ENCODE data around the gene LRRC55. TPM values are rescaled to one million over a fixed set of nuclear protein-coding genes. Genes with fewer than 3 reads are reported as not detected.

LRRC55 gene
- total RNA-seq, 1 experiment from 2014 or later, result not detected

- intact Hi-C loops (cut with micrococcal nuclease; ENCODE audit: unreplicated experiment), result no loop called here
- TF ChIP-seq CTCF (IDR thresholded peaks at IDR 0.05; ENCODE audit: unreplicated experiment), result no peak
- no peaks in the 10 kb centered on the region for H3K4me1 Mint-ChIP-seq (ENCODE audit: low read depth, unreplicated experiment)
- H3K27ac Mint-ChIP-seq (ENCODE audit: unreplicated experiment), result no peak overlapping the region
- no TSS peak for BruUV-seq (replicated peaks)
- H3K4me3 Mint-ChIP-seq (ENCODE audit: low read depth, unreplicated experiment), result no peak overlapping the region
- no peaks in the 10 kb centered on the region for H3K36me3 Mint-ChIP-seq (ENCODE audit: insufficient read depth, unreplicated experiment)
- no peak for DNase-seq
- CTCF ChIA-PET, result interaction anchor here (0.6 kb wide), 1 partner anchor 200 kb away, joined by 5 read pairs; no protein-coding TSS in a partner anchor
- peaks cover 21% of the 10 kb centered on the region for H3K27me3 Mint-ChIP-seq (ENCODE audit: unreplicated experiment)
- H3K9me3 Mint-ChIP-seq (ENCODE audit: low read depth, unreplicated experiment), result no peaks in the 10 kb centered on the region
Measured at GRCh38 chr11:57210781-57211180, 29.0 kb downstream of the LRRC55 start.

- TF ChIP-seq CTCF (IDR thresholded peaks at IDR 0.05; ENCODE audit: unreplicated experiment), result no peak
- H3K4me3 Mint-ChIP-seq (ENCODE audit: low read depth, unreplicated experiment), result no peak overlapping the region
- CTCF ChIA-PET, result interaction anchor here (0.7 kb wide), 1 partner anchor 11 kb away, joined by 4 read pairs; no protein-coding TSS in a partner anchor
- H3K27ac Mint-ChIP-seq (ENCODE audit: unreplicated experiment), result no peak overlapping the region
- intact Hi-C loops (cut with micrococcal nuclease; ENCODE audit: unreplicated experiment), result no loop called here
- no peaks in the 10 kb centered on the region for H3K27me3 Mint-ChIP-seq (ENCODE audit: unreplicated experiment)
- no peak for DNase-seq
- BruUV-seq (replicated peaks), result no TSS peak
- no peaks in the 10 kb centered on the region for H3K9me3 Mint-ChIP-seq (ENCODE audit: low read depth, unreplicated experiment)
- H3K36me3 Mint-ChIP-seq (ENCODE audit: insufficient read depth, unreplicated experiment), result no peaks in the 10 kb centered on the region
- H3K4me1 Mint-ChIP-seq (ENCODE audit: low read depth, unreplicated experiment), result no peaks in the 10 kb centered on the region
Measured at GRCh38 chr11:57213342-57214097, 31.8 kb downstream of the LRRC55 start.

- no peaks in the 10 kb centered on the region for H3K36me3 Mint-ChIP-seq (ENCODE audit: insufficient read depth, unreplicated experiment)
- H3K27ac Mint-ChIP-seq (ENCODE audit: unreplicated experiment), result no peak overlapping the region
- H3K4me3 Mint-ChIP-seq (ENCODE audit: low read depth, unreplicated experiment), result no peak overlapping the region
- no peaks in the 10 kb centered on the region for H3K9me3 Mint-ChIP-seq (ENCODE audit: low read depth, unreplicated experiment)
- CTCF ChIA-PET, result no interaction called here
- H3K4me1 Mint-ChIP-seq (ENCODE audit: low read depth, unreplicated experiment), result no peaks in the 10 kb centered on the region
- no peak for DNase-seq
- no peak for TF ChIP-seq CTCF (IDR thresholded peaks at IDR 0.05; ENCODE audit: unreplicated experiment)
- intact Hi-C loops (cut with micrococcal nuclease; ENCODE audit: unreplicated experiment), result no loop called here
- BruUV-seq (replicated peaks), result no TSS peak
- no peaks in the 10 kb centered on the region for H3K27me3 Mint-ChIP-seq (ENCODE audit: unreplicated experiment)
Measured at GRCh38 chr11:57214098-57214417, 32.3 kb downstream of the LRRC55 start.

GRCh38 chr11:57214494-57214893 is 32.7 kb downstream of the LRRC55 start:
- DNase-seq, result no peak
- Mint-ChIP-seq H3K4me1 (ENCODE audit: low read depth, unreplicated experiment) (no peaks in the 10 kb centered on the region), H3K9me3 (ENCODE audit: low read depth, unreplicated experiment) (no peaks in the 10 kb centered on the region), H3K4me3 (ENCODE audit: low read depth, unreplicated experiment) (no peak overlapping the region), H3K27ac (ENCODE audit: unreplicated experiment) (no peak overlapping the region), H3K27me3 (ENCODE audit: unreplicated experiment) (no peaks in the 10 kb centered on the region), H3K36me3 (ENCODE audit: insufficient read depth, unreplicated experiment) (no peaks in the 10 kb centered on the region)
- TF ChIP-seq CTCF (IDR thresholded peaks at IDR 0.05; ENCODE audit: unreplicated experiment), result no peak
- CTCF ChIA-PET, result no interaction called here
- intact Hi-C loops (cut with micrococcal nuclease; ENCODE audit: unreplicated experiment), result no loop called here
- no TSS peak for BruUV-seq (replicated peaks)

Data from Calu3 (cell line).